Prostate gland (tissue), 2 donors: Measurements from ENCODE around the gene OSBPL2.

Experiments
- CTCF ChIP-seq, 4 experiments: fragments of 200-600 bp in 2 of 4; fragments of 450-650 bp in 2 of 4; sonication (generic) in 2 of 4; IDR thresholded peaks; 1 replicate in 3 of 4; 2 replicates in 1 of 4; pipeline ENCODE4 v1.5.1; 2016 to 2019; ENCODE audit warnings: antibody characterized with exemption in 4 of 4, mild to moderate bottlenecking in 2 of 4, moderate library complexity in 2 of 4
- POLR2A ChIP-seq: fragments of 450-650 bp; IDR thresholded peaks from one replicate; pipeline ENCODE4 v1.6.1; 2016; ENCODE audit warnings: antibody characterized with exemption, mild to moderate bottlenecking
- POLR2AphosphoS5 ChIP-seq: sonication (generic); formaldehyde crosslinking; IDR thresholded peaks from one replicate; pipeline ENCODE4 v1.6.1; 2017; ENCODE audit warnings: antibody characterized with exemption

GRCh38 chr20:62336329-62336728 is 98.0 kb downstream of the OSBPL2 start:
- no peak for TF ChIP-seq POLR2A
- no peak for TF ChIP-seq CTCF (IDR thresholded peaks at IDR 0.05)
- TF ChIP-seq POLR2AphosphoS5, result no peak
